ENCODE data around the gene HADHA.

Gene HADHA

DNA sequence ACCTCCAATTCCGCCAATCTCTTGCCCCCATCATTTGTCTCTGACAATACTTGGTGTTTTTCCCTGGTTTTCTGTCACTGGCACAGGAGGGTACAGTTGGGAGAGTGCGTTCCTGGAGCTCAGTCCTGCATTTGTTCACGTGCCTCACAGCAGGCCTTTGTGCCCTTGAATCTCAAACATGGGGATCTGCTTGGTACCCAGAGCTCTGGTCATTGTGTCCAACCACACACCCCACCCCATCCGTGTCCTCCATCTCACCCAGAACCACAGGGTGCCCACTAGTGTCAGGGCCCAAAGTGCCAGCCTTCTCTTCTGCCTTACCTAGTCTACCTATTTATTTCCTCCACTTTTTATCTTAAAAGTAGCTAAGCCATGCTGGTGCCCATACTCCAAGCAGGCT is 55.3 kb downstream of the HADHA start:
- H2AFZ ChIP-seq (ENCODE audit: low read depth): no peak overlapping the region
- H3K4me2 ChIP-seq: no peak overlapping the region
- H3K4me1 ChIP-seq (ENCODE audit: low read depth, poor library complexity, severe bottlenecking): no peaks in the 10 kb centered on the region
- H4K20me1 ChIP-seq (ENCODE audit: insufficient read depth): no peaks in the 10 kb centered on the region
- H3K4me3 ChIP-seq (IDR thresholded peaks at IDR 0.05; ENCODE audit: insufficient read depth, low read depth, low read length): no peak overlapping the region
- H3K9ac ChIP-seq: no peak overlapping the region
- H3K36me3 ChIP-seq (ENCODE audit: insufficient read depth): peaks cover 7% of the 10 kb centered on the region; the same call in 1 of the 2 replicates
- no peak overlapping the region for H3K27ac ChIP-seq
- H3K27me3 ChIP-seq (ENCODE audit: insufficient read depth, low read depth): no peaks in the 10 kb centered on the region
- TF ChIP-seq, protein P1, sequence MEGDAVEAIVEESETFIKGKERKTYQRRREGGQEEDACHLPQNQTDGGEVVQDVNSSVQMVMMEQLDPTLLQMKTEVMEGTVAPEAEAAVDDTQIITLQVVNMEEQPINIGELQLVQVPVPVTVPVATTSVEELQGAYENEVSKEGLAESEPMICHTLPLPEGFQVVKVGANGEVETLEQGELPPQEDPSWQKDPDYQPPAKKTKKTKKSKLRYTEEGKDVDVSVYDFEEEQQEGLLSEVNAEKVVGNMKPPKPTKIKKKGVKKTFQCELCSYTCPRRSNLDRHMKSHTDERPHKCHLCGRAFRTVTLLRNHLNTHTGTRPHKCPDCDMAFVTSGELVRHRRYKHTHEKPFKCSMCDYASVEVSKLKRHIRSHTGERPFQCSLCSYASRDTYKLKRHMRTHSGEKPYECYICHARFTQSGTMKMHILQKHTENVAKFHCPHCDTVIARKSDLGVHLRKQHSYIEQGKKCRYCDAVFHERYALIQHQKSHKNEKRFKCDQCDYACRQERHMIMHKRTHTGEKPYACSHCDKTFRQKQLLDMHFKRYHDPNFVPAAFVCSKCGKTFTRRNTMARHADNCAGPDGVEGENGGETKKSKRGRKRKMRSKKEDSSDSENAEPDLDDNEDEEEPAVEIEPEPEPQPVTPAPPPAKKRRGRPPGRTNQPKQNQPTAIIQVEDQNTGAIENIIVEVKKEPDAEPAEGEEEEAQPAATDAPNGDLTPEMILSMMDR (conservative IDR thresholded peaks at IDR 0.05; ENCODE audit: low read depth, low read length): no peak
- no peaks in the 10 kb centered on the region for H3K79me2 ChIP-seq (ENCODE audit: insufficient read depth, low read depth)

DNA sequence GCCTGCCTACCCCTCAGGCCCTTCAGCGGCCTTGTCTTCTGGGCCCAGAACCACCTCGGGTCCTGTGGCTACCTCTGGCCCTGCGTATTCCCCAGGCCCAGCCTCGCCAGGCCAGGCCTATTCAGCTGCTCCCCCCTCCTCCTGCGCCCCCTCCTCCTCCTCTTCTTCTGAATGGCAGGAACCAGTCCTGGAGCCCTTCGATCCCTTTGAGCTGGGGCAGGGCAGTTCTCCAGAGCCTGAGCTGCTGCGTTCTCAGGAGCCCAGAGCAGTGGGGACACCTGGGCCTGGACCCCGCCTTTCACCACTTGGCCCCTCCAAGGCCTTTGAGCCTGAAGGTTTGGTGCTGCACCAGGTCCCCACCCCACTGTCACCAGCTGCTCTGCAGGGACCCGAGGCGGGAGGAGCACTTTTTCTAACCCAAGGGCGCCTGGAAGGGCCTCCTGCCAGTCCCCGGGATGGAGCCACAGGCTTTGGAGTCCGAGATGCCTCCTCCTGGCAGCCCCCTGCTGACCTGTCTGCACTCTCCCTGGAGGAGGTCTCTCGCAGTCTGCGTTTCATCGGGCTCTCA is 56.8 kb downstream of the HADHA start:
- H3K9ac ChIP-seq: no peak overlapping the region

DNA sequence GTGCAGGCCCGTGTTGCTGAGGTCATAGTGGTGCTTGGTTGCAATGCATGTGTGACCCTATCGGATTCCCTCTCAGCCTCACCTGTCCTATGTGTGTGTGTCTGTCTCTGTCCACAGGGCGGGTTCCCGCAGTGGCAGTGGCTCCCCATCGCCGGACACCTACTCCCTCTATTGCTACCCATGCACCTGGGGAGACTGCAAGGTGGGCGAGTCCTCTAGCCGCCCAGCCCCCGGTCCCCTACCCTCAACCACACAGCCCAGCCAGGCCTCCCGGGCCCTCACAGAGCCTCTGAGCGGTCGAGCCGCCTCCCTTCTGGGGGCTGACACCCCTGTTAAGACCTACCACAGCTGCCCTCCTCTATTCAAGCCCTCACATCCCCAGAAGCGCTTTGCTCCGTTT is 57.3 kb downstream of the HADHA start:
- Histone ChIP-seq H3K27ac (no peak overlapping the region), H3K4me3 (IDR thresholded peaks at IDR 0.05; ENCODE audit: insufficient read depth, low read depth, low read length) (no peak overlapping the region), H3K36me3 (ENCODE audit: insufficient read depth) (peaks cover 6% of the 10 kb centered on the region; the same call in 1 of the 2 replicates), H3K9ac (no peak overlapping the region), H4K20me1 (ENCODE audit: insufficient read depth) (no peaks in the 10 kb centered on the region), H2AFZ (ENCODE audit: low read depth) (no peak overlapping the region), H3K4me1 (ENCODE audit: low read depth, poor library complexity, severe bottlenecking) (no peaks in the 10 kb centered on the region), H3K4me2 (no peak overlapping the region), H3K79me2 (ENCODE audit: insufficient read depth, low read depth) (no peaks in the 10 kb centered on the region), H3K27me3 (ENCODE audit: insufficient read depth, low read depth) (no peaks in the 10 kb centered on the region)
- TF ChIP-seq, protein P1 (conservative IDR thresholded peaks at IDR 0.05; ENCODE audit: low read depth, low read length): no peak

More for the DNA sequence above, 56.8 kb downstream of the HADHA start:
- Histone ChIP-seq H3K27me3 (ENCODE audit: insufficient read depth, low read depth) (no peaks in the 10 kb centered on the region), H3K4me1 (ENCODE audit: low read depth, poor library complexity, severe bottlenecking) (no peaks in the 10 kb centered on the region), H3K27ac (no peak overlapping the region), H2AFZ (ENCODE audit: low read depth) (no peak overlapping the region), H3K4me3 (IDR thresholded peaks at IDR 0.05; ENCODE audit: insufficient read depth, low read depth, low read length) (no peak overlapping the region), H3K4me2 (no peak overlapping the region), H3K36me3 (ENCODE audit: insufficient read depth) (peaks cover 7% of the 10 kb centered on the region; the same call in 1 of the 2 replicates), H4K20me1 (ENCODE audit: insufficient read depth) (no peaks in the 10 kb centered on the region), H3K79me2 (ENCODE audit: insufficient read depth, low read depth) (no peaks in the 10 kb centered on the region)
- TF ChIP-seq, protein P1 (conservative IDR thresholded peaks at IDR 0.05; ENCODE audit: low read depth, low read length): no peak

DNA sequence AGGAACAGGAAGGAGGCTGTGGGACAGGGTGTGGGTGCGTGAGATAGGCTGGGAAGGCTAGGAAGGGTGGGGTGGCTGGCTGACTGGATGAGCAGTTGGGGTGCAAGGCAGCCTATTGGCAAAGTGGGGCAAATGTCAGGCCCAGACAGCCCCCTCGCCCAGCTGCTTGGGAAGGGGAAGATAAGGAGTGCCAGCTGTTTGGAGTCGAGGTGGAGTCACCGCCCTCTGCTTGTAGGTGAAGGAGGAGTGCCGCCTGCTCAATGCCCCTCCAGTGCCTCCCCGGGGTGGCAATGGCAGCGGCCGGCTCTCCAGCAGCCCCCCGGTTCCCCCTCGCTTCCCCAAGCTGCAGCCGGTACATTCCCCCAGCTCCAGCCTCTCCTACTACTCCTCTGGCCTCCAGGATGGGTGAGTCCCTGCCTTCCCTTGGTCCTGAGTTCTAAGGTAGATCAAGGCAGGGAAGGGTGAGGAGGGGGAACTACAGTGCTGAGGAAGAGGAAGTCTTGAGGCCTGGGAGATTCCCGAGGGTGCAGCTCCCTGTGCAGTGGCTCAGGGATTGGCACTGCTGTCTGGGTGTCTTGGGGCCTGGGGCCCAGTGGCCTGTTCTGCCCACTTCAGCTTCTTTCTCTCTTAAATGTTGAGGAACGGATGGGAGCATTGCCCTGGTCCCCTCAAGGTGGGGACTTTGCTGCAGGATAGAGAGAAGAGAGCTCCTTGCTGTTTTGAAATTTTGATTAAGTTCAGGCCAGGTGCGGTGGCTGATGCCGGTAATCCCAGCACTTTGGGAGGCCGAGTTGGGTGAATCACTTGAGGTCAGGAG is 58.3 kb downstream of the HADHA start:
- no peaks in the 10 kb centered on the region for H3K36me3 ChIP-seq (ENCODE audit: insufficient read depth)
- TF ChIP-seq, protein P1 (conservative IDR thresholded peaks at IDR 0.05; ENCODE audit: low read depth, low read length): no peak
- no peaks in the 10 kb centered on the region for H3K27me3 ChIP-seq (ENCODE audit: insufficient read depth, low read depth)
- no peak overlapping the region for H3K9ac ChIP-seq
- no peak overlapping the region for H3K27ac ChIP-seq
- H3K4me1 ChIP-seq (ENCODE audit: low read depth, poor library complexity, severe bottlenecking): no peaks in the 10 kb centered on the region
- H2AFZ ChIP-seq (ENCODE audit: low read depth): no peak overlapping the region
- no peaks in the 10 kb centered on the region for H4K20me1 ChIP-seq (ENCODE audit: insufficient read depth)
- H3K79me2 ChIP-seq (ENCODE audit: insufficient read depth, low read depth): no peaks in the 10 kb centered on the region
- no peak overlapping the region for H3K4me2 ChIP-seq
- H3K4me3 ChIP-seq (IDR thresholded peaks at IDR 0.05; ENCODE audit: insufficient read depth, low read depth, low read length): no peak overlapping the region
